ENCODE data around the gene DENND2C. TPM values are rescaled to one million over a fixed set of nuclear protein-coding genes. Genes with fewer than 3 reads are reported as not detected.

The DENND2C gene
- total and polyA plus RNA-seq, 12 donors: 0.91 to 4.2 (median 1.9) TPM

DNA sequence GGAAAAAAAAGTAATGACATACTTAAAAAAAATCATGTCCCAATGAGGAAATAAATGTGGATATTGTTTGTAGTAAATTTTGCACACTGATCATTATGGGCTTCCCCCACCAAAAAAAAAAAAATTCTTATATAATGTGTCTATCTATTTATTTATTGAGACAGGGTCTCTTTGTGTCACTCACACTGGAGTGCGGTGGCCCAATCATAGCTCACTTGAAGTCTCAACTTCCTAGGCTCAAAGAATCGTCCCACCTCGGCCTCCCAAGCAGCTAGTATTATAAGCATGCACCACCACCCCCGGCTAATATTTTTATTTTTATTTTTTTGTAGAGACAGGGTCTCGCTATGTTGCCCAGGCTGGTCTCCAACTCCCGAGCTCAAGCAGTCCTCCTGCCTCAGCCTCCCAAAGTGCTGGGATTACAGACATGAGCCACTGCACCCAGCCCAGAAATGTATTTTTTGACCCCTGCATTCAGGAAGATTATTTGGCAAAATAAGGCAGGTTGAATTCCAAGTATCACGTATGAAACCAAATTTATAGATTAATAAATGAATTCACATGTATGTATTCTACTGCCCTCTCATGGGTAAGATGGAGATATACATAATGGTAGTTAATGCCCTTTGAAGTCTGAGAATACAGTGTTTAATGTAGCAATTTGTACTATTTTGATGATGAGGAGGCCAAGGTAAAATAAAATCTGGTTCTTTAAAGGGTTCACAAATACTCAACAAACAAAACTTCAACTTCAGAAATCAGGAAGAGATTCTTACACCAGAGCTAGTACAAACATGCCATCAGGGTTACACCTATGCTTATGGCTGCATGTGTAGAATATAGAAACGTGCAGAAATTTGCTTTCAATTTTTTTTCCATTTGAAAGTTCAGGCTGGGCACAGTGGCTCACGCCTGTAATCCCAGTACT lies 1.4 kb upstream of the DENND2C start:
- WGBS, 4 donors: 63 to 74% (median 66%) methylated on average over 9 of the region's 9 CpGs
- intact Hi-C loops (cut with DNase I): no loop called here
- no peak overlapping the region for H3K4me3 ChIP-seq
- peaks cover 5 to 7% of the 10 kb centered on the region in 2 donors for H3K4me1 ChIP-seq (replicated peaks in 1 of 2)
- no peak for DNase-seq
- no peak overlapping the region for H3K27ac ChIP-seq
- no peaks in the 10 kb centered on the region for H3K36me3 ChIP-seq (replicated peaks in 1 of 2)
- H3K27me3 ChIP-seq: no peaks in the 10 kb centered on the region
- TF ChIP-seq, protein P1, sequence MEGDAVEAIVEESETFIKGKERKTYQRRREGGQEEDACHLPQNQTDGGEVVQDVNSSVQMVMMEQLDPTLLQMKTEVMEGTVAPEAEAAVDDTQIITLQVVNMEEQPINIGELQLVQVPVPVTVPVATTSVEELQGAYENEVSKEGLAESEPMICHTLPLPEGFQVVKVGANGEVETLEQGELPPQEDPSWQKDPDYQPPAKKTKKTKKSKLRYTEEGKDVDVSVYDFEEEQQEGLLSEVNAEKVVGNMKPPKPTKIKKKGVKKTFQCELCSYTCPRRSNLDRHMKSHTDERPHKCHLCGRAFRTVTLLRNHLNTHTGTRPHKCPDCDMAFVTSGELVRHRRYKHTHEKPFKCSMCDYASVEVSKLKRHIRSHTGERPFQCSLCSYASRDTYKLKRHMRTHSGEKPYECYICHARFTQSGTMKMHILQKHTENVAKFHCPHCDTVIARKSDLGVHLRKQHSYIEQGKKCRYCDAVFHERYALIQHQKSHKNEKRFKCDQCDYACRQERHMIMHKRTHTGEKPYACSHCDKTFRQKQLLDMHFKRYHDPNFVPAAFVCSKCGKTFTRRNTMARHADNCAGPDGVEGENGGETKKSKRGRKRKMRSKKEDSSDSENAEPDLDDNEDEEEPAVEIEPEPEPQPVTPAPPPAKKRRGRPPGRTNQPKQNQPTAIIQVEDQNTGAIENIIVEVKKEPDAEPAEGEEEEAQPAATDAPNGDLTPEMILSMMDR (IDR thresholded peaks at IDR 0.05): peak in 4 of 6 experiments; percentile 16 to 30 (median 22)
- TF ChIP-seq POLR2A (IDR thresholded peaks at IDR 0.05): no peak
- no peaks in the 10 kb centered on the region for H3K9me3 ChIP-seq (replicated peaks in 1 of 3)

DNA sequence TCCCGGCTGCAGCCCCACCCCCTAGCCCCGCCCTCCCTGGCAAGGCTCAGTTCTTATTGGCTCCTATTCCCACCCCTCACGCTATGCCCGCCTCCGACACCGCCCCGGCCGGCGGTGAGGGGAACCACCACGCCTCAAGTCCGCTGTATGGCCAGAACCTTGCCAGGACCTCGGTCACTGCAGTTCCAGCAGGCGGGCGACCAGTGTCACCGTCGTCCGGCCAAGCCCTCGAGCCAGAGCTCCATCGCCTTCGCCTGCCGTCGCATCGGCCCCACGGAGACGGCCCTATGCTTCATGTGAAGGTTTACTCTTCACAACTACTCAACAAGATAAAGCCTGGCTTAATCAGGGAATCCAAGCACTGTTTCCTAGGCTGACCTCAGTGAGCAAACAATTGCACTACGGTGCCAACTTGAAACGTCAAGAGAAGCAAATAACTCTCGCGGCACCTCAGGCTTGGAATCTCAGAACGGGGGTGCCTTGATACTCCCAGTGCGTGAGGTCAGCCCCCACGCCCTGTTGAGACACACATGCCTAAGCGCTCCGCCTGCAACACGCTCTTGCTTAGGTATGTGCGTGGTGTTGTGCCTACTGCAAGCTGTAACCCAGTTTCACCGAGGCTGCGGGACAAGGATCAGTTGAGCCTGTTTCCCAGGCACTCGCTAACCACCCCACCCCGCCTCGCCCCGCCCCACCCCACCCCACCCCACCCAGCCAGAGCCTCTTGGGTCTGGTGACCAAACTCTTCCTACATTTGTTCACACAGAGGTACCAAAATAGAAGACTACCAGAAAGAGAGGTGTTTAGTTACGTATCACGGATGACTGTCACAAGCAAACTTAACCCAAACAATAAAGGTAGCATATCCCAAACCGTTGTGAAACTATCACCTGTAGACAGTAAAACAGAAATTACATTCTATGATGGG lies 498 bp upstream of the DENND2C start:
- peak overlapping the region in 4 of 5 donors; percentile 5 to 90 (median 64) for H3K27ac ChIP-seq
- intact Hi-C loops (cut with DNase I): no loop called here
- TF ChIP-seq, protein P1 (IDR thresholded peaks at IDR 0.05): peak in 5 of 6 experiments; percentile 18 to 44 (median 24)
- TF ChIP-seq POLR2A (IDR thresholded peaks at IDR 0.05): peak in 1 of 2 donors; percentile 90
- 5 to 17% (median 11%) methylated on average over 11 to 45 of the region's 45 CpGs for whole genome bisulfite sequencing, 4 donors
- DNase-seq: peak; percentile 95 to 97 (median 96)
- no peaks in the 10 kb centered on the region for H3K9me3 ChIP-seq (replicated peaks in 1 of 3)
- H3K27me3 ChIP-seq: no peaks in the 10 kb centered on the region
- H3K36me3 ChIP-seq (replicated peaks in 1 of 2): no peaks in the 10 kb centered on the region
- peaks cover 5 to 7% of the 10 kb centered on the region in 2 donors for H3K4me1 ChIP-seq (replicated peaks in 1 of 2)
- peak overlapping the region; percentile 5 to 62 (median 35) for H3K4me3 ChIP-seq

DNA sequence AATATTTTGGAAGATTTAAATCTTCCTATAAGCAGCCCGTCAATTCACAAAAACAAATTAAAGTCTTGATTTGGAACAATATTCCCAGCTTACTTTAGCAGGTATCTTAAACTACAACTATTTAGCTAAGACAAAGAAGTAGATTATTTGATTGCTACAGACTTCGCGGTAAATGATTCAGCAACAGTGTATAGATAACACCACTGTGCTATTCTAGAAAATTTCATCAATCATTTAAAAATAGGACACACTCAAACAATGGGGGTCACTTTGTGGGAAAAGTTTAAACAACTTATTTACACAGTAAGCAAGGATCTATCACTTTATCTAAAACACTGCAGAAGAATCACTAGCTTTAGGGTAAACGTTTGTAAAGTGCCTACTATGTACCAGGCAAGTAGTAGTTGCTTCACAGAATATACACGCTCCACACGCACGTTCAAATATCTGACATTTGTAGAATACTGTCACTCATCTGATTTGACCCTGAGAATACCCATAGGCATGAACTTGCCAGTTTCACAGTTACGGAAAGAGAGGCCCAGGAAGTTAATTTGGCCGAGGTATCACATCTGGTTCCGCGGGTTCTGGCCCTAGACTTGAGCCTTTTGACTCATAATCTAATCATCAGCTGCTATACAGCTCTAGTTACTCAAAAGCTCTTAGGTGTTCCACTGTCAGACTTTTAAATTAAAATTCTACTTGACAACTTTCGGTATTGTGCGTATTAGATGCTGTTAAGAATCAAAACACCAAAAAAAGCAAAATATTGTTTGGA lies 876 bp downstream of the DENND2C start:
- intact Hi-C loops (cut with DNase I): no loop called here

More for the DNA sequence above, 876 bp downstream of the DENND2C start:
- TF ChIP-seq, protein P1 (IDR thresholded peaks at IDR 0.05): no peak
- no peak for TF ChIP-seq POLR2A (IDR thresholded peaks at IDR 0.05)
- peak in 4 of 7 donors; percentile 11 to 27 (median 20) for DNase-seq
- H3K36me3 ChIP-seq (replicated peaks in 1 of 2): no peaks in the 10 kb centered on the region
- H3K27ac ChIP-seq: peak overlapping the region in 3 of 5 donors; percentile 54 to 90 (median 75)
- peaks cover 5 to 7% of the 10 kb centered on the region in 2 donors for H3K4me1 ChIP-seq (replicated peaks in 1 of 2)
- 32 to 40% (median 34%) methylated on average over 13 of the region's 13 CpGs for WGBS, 4 donors
- H3K9me3 ChIP-seq (replicated peaks in 1 of 3): no peaks in the 10 kb centered on the region
- H3K4me3 ChIP-seq: peak overlapping the region in 3 of 4 donors; percentile 5 to 62 (median 54)
- H3K27me3 ChIP-seq: no peaks in the 10 kb centered on the region

Data from adrenal gland (tissue), 12 donors.